ENCODE measurements around the gene SRGAP1.
"Not testable (repeated sequence)": the region's sequence is repeated elsewhere in the genome, so short reads cannot be mapped to it uniquely, and the experiment has no call there.

Gene SRGAP1

DNA sequence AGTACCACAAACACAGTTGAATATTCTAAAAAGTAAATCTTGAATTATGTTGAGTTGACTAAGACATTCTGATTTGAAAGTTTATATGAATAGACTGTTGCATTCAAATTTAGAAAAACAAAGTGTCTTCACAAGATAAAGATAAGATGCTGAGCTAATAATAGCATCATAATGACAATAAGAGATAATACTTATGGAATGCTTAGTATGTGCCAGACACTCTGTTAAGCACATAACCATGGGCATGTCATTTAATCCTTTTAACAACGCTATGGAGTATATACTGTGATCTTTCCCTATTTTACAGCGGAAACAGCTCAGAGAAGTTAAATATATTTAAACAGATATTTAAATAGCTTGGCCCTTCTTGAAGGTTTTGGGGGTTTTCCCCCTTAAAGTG, 163.4 kb downstream of the SRGAP1 start:
- Histone ChIP-seq H3K4me1 (ENCODE audit: insufficient read depth, low read length) (no peaks in the 10 kb centered on the region), H2AFZ (ENCODE audit: low read depth, low read length) (no peak overlapping the region), H3K36me3 (ENCODE audit: insufficient read depth, low read length) (peaks cover 8% of the 10 kb centered on the region), H3K9me3 (ENCODE audit: low read length) (peaks cover 2% of the 10 kb centered on the region), H3K27me3 (ENCODE audit: insufficient read depth, low read length) (no peaks in the 10 kb centered on the region), H3K4me3 (ENCODE audit: low read length) (no peak overlapping the region)

- H3K36me3 ChIP-seq (ENCODE audit: insufficient read depth, low read length): peaks cover 8% of the 10 kb centered on the region
- no peak overlapping the region for H2AFZ ChIP-seq (ENCODE audit: low read depth, low read length)
- no peaks in the 10 kb centered on the region for H3K27me3 ChIP-seq (ENCODE audit: insufficient read depth, low read length)
- peaks cover 2% of the 10 kb centered on the region for H3K9me3 ChIP-seq (ENCODE audit: low read length)
- peaks cover 3% of the 10 kb centered on the region for H3K4me1 ChIP-seq (ENCODE audit: insufficient read depth, low read length)
- no peak overlapping the region for H3K4me3 ChIP-seq (ENCODE audit: low read length)
These were observed 164.1 kb downstream of the SRGAP1 start for GRCh38 chr12:64008596-64008995.

- Histone ChIP-seq H3K9me3 (ENCODE audit: low read length) (peaks cover 2% of the 10 kb centered on the region), H3K4me3 (ENCODE audit: low read length) (no peak overlapping the region), H3K27me3 (ENCODE audit: insufficient read depth, low read length) (no peaks in the 10 kb centered on the region), H2AFZ (ENCODE audit: low read depth, low read length) (no peak overlapping the region), H3K36me3 (ENCODE audit: insufficient read depth, low read length) (peaks cover 7% of the 10 kb centered on the region), H3K4me1 (ENCODE audit: insufficient read depth, low read length) (peaks cover 6% of the 10 kb centered on the region)
These were observed 165.0 kb downstream of the SRGAP1 start for GRCh38 chr12:64009321-64010068.

- Histone ChIP-seq H3K4me1 (ENCODE audit: insufficient read depth, low read length) (peaks cover 6% of the 10 kb centered on the region), H3K4me3 (ENCODE audit: low read length) (no peak overlapping the region), H2AFZ (ENCODE audit: low read depth, low read length) (no peak overlapping the region), H3K36me3 (ENCODE audit: insufficient read depth, low read length) (peaks cover 5% of the 10 kb centered on the region), H3K9me3 (ENCODE audit: low read length) (peaks cover 2% of the 10 kb centered on the region), H3K27me3 (ENCODE audit: insufficient read depth, low read length) (no peaks in the 10 kb centered on the region)
These were observed 165.7 kb downstream of the SRGAP1 start for GRCh38 chr12:64010069-64010686.

DNA sequence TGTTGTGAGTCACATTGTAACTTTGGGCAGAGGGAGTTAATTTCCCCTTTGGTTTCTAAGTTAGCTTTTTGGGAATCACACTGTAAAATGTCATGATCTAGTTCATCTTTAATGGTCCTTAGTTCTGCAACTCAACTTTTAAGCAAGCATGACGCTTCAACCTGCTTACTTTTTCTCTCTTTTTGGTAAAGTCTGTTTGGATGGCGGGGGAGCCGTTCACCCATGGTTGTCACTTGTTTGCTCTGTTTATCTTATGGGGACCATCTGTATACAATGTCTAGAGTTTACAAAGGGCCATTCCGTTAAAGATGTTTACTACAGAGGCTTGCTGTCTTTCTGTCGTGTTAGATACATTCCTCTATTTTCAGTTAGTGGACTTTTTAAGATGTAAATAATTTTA, 172.0 kb downstream of the SRGAP1 start:
- no peaks in the 10 kb centered on the region for H3K27me3 ChIP-seq (ENCODE audit: insufficient read depth, low read length)
- no peaks in the 10 kb centered on the region for H3K9me3 ChIP-seq (ENCODE audit: low read length)
- peaks cover 6% of the 10 kb centered on the region for H3K4me1 ChIP-seq (ENCODE audit: insufficient read depth, low read length)
- no peak overlapping the region for H3K4me3 ChIP-seq (ENCODE audit: low read length)
- no peak overlapping the region for H2AFZ ChIP-seq (ENCODE audit: low read depth, low read length)
- H3K36me3 ChIP-seq (ENCODE audit: insufficient read depth, low read length): peaks cover 34% of the 10 kb centered on the region

DNA sequence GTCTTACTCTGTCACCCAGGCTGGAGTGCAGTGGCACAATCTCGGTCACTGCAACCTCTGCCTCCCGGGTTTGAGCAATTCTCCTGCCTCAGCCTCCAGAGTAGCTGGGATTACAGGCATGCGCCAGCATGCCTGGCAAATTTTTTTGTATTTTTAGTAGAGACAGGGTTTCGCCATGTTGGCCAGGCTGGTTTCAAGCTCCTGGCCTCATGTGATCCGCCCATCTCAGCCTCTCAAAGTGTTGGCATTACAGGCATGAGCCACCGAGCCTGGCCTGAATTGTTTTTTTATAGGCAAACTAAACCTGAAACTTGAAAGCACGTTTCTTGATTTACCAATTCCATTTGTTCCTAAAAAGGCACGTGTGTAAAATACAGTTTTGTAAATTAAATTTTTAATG, 173.6 kb downstream of the SRGAP1 start:
- H3K36me3 ChIP-seq (ENCODE audit: insufficient read depth, low read length): peaks cover 49% of the 10 kb centered on the region
- not testable (repeated sequence) for H2AFZ ChIP-seq (ENCODE audit: low read depth, low read length); H3K9me3 ChIP-seq (ENCODE audit: low read length); H3K4me1 ChIP-seq (ENCODE audit: insufficient read depth, low read length); H3K4me3 ChIP-seq (ENCODE audit: low read length); H3K27me3 ChIP-seq (ENCODE audit: insufficient read depth, low read length)

- H2AFZ ChIP-seq (ENCODE audit: low read depth, low read length): no peak overlapping the region
- H3K4me3 ChIP-seq (ENCODE audit: low read length): no peak overlapping the region
- no peaks in the 10 kb centered on the region for H3K27me3 ChIP-seq (ENCODE audit: insufficient read depth, low read length)
These were observed 174.0 kb downstream of the SRGAP1 start for GRCh38 chr12:64018524-64018923.

DNA sequence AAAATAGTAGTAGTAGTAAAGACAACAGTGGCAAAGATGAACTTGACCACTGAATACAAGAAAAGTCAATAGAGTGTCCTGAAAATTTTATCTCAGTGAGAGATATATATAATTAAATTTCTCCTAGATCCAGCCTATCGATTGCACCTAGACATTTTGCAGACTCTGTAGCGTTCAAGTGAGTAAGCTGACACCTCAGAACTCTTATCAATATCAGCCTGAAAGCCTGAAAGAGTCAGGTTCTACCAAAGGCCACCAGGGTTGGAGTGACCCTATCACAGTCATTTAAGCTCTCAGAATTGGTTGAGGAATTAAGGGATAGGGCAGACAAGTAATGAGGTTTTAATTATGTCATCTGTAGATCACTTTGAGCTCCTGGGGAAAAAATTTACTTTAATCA, 174.6 kb downstream of the SRGAP1 start:
- Histone ChIP-seq H3K4me1 (ENCODE audit: insufficient read depth, low read length) (no peaks in the 10 kb centered on the region), H3K36me3 (ENCODE audit: insufficient read depth, low read length) (peaks cover 56% of the 10 kb centered on the region), H2AFZ (ENCODE audit: low read depth, low read length) (no peak overlapping the region), H3K27me3 (ENCODE audit: insufficient read depth, low read length) (no peaks in the 10 kb centered on the region), H3K4me3 (ENCODE audit: low read length) (no peak overlapping the region), H3K9me3 (ENCODE audit: low read length) (no peaks in the 10 kb centered on the region)

More at GRCh38 chr12:64018524-64018923, 174.0 kb downstream of the SRGAP1 start:
- Histone ChIP-seq H3K4me1 (ENCODE audit: insufficient read depth, low read length) (peaks cover 4% of the 10 kb centered on the region), H3K36me3 (ENCODE audit: insufficient read depth, low read length) (peaks cover 53% of the 10 kb centered on the region), H3K9me3 (ENCODE audit: low read length) (no peaks in the 10 kb centered on the region)

- Histone ChIP-seq H3K27me3 (ENCODE audit: insufficient read depth, low read length) (no peaks in the 10 kb centered on the region), H3K9me3 (ENCODE audit: low read length) (no peaks in the 10 kb centered on the region), H2AFZ (ENCODE audit: low read depth, low read length) (no peak overlapping the region), H3K4me1 (ENCODE audit: insufficient read depth, low read length) (no peaks in the 10 kb centered on the region), H3K4me3 (ENCODE audit: low read length) (no peak overlapping the region), H3K36me3 (ENCODE audit: insufficient read depth, low read length) (peaks cover 56% of the 10 kb centered on the region)
These were observed 175.2 kb downstream of the SRGAP1 start for GRCh38 chr12:64019654-64020053.

GRCh38 chr12:64025174-64025958, 180.9 kb downstream of the SRGAP1 start:
- no peak overlapping the region for H2AFZ ChIP-seq (ENCODE audit: low read depth, low read length)
- H3K27me3 ChIP-seq (ENCODE audit: insufficient read depth, low read length): no peaks in the 10 kb centered on the region
- H3K4me1 ChIP-seq (ENCODE audit: insufficient read depth, low read length): no peaks in the 10 kb centered on the region
- H3K36me3 ChIP-seq (ENCODE audit: insufficient read depth, low read length): peaks cover 44% of the 10 kb centered on the region
- H3K9me3 ChIP-seq (ENCODE audit: low read length): peaks cover 2% of the 10 kb centered on the region
- H3K4me3 ChIP-seq (ENCODE audit: low read length): no peak overlapping the region

- Histone ChIP-seq H2AFZ (ENCODE audit: low read depth, low read length) (no peak overlapping the region), H3K4me1 (ENCODE audit: insufficient read depth, low read length) (no peaks in the 10 kb centered on the region), H3K27me3 (ENCODE audit: insufficient read depth, low read length) (no peaks in the 10 kb centered on the region), H3K9me3 (ENCODE audit: low read length) (peaks cover 7% of the 10 kb centered on the region), H3K36me3 (ENCODE audit: insufficient read depth, low read length) (peaks cover 30% of the 10 kb centered on the region), H3K4me3 (ENCODE audit: low read length) (no peak overlapping the region)
These were observed 182.8 kb downstream of the SRGAP1 start for GRCh38 chr12:64027311-64027710.

DNA sequence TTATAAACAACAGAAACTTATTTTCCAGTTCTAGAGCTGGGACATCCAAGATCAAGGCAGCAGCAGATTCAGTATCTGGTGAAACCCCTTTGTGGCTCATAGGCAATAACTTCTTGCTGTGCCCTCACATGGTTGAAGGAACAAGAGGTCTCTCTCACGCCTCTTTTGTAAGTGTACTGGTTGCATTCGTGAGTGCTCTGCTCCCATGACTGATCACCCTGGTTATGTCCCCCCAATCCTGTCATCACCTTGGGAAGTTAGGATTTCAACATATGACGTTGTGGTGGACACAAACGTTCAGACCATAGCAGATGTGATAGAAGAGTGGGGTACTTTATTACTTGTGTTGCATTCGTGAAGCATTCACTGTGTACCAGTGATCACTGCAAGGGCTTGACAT, 184.0 kb downstream of the SRGAP1 start:
- H3K27me3 ChIP-seq (ENCODE audit: insufficient read depth, low read length): no peaks in the 10 kb centered on the region
- H3K36me3 ChIP-seq (ENCODE audit: insufficient read depth, low read length): peaks cover 19% of the 10 kb centered on the region
- H3K4me1 ChIP-seq (ENCODE audit: insufficient read depth, low read length): no peaks in the 10 kb centered on the region
- H2AFZ ChIP-seq (ENCODE audit: low read depth, low read length): no peak overlapping the region
- H3K4me3 ChIP-seq (ENCODE audit: low read length): no peak overlapping the region
- H3K9me3 ChIP-seq (ENCODE audit: low read length): peaks cover 8% of the 10 kb centered on the region

Data from neuron (in vitro differentiated cells).